Stimulated activated naive CD8-positive, alpha-beta T cell treated with anti-CD3 and anti-CD28 coated beads, Interleukin-15, Interleukin-2, amounts not matched to agents 100 U/mL and 50 U/mL, for 24 hours (primary cell): ENCODE data around the gene UBQLN4.

Experiments
- ATAC-seq: fragments of 150-1000 bp; cut with Tn5 transposase; one replicate; pipeline ENCODE4 v1.10.0; 2021
- DNase-seq: peaks from one replicate; pipeline ENCODE4 v3.0.0; 2021

UBQLN4 gene

GRCh38 chr1:156014829-156015228, 38.8 kb downstream of the UBQLN4 start:
- DNase-seq: no peak
- no peak for ATAC-seq

GRCh38 chr1:156012051-156012817, 41.4 kb downstream of the UBQLN4 start:
- ATAC-seq (no peak), DNase-seq (no peak)

GRCh38 chr1:156009404-156009803, 44.2 kb downstream of the UBQLN4 start:
- no peak for DNase-seq
- ATAC-seq: no peak

GRCh38 chr1:156006666-156007376, 46.8 kb downstream of the UBQLN4 start:
- no peak for ATAC-seq
- DNase-seq: no peak

- peak; percentile 16 for DNase-seq
- peak; percentile 75 for ATAC-seq
These were observed 48.6 kb downstream of the UBQLN4 start for GRCh38 chr1:156004843-156005584.

GRCh38 chr1:156003923-156004188, 49.7 kb downstream of the UBQLN4 start:
- ATAC-seq (no peak), DNase-seq (no peak)

GRCh38 chr1:156002188-156002911, 51.2 kb downstream of the UBQLN4 start:
- DNase-seq (no peak), ATAC-seq (no peak)

GRCh38 chr1:156001662-156002171, 51.9 kb downstream of the UBQLN4 start:
- no peak for DNase-seq
- no peak for ATAC-seq

GRCh38 chr1:156001021-156001661, 52.5 kb downstream of the UBQLN4 start:
- ATAC-seq (no peak), DNase-seq (no peak)

- ATAC-seq (no peak), DNase-seq (no peak)
These were observed 53.6 kb downstream of the UBQLN4 start for GRCh38 chr1:155999964-156000363.

- ATAC-seq (no peak), DNase-seq (no peak)
These were observed 57.4 kb downstream of the UBQLN4 start for GRCh38 chr1:155996166-155996565.

- DNase-seq (no peak), ATAC-seq (no peak)
These were observed 60.0 kb downstream of the UBQLN4 start for GRCh38 chr1:155993595-155993994.

GRCh38 chr1:155990005-155990739, 63.4 kb downstream of the UBQLN4 start:
- ATAC-seq: no peak
- no peak for DNase-seq

GRCh38 chr1:155989242-155990004, 64.2 kb downstream of the UBQLN4 start:
- ATAC-seq: peak; percentile 90
- peak; percentile 79 for DNase-seq
